Muscle of arm (tissue), 12 donors: ENCODE measurements around the gene NRG3. TPM values are rescaled to one million over a fixed set of nuclear protein-coding genes. Genes with fewer than 3 reads are reported as not detected.
"Not testable (repeated sequence)": the region's sequence is repeated elsewhere in the genome, so short reads cannot be mapped to it uniquely, and the experiment has no call there.

Experiments used
- DNase-seq: peaks from one replicate; pipeline ENCODE4 v3.0.0-alpha.2; 2013
- polyA plus RNA-seq, 12 donors: library from polyadenylated mRNA; unstranded; fragments of 120-200 nt; gene quantifications; one replicate each; pipeline ENCODE4 v1.2.1, GENCODE V29; 2013; ENCODE audit not compliant: insufficient read length in 12 of 12

Gene NRG3
- polyA plus RNA-seq, 12 donors, result 0.07 to 2.1 (median 0.31) TPM; not detected in 3

- no peak for DNase-seq
Observed at GRCh38 chr10:82981137-82981723, 1106.2 kb downstream of the NRG3 start.

- DNase-seq, result peak; percentile 66
Observed at GRCh38 chr10:82982110-82982608, 1107.2 kb downstream of the NRG3 start.

GRCh38 chr10:82986216-82986615, 1111.2 kb downstream of the NRG3 start:
- DNase-seq, result no peak

GRCh38 chr10:83006479-83006878, 1131.5 kb downstream of the NRG3 start:
- DNase-seq, result not testable (repeated sequence)

- DNase-seq, result no peak
Observed at GRCh38 chr10:83007510-83007909, 1132.5 kb downstream of the NRG3 start.

- no peak for DNase-seq
Observed at GRCh38 chr10:83012866-83013265, 1137.9 kb downstream of the NRG3 start.

- DNase-seq, result no peak
Observed at GRCh38 chr10:83017076-83017867, 1142.3 kb downstream of the NRG3 start.

- DNase-seq, result no peak
Observed at GRCh38 chr10:83023662-83024061, 1148.7 kb downstream of the NRG3 start.
